ENCODE results near the gene GTPBP6.

DNA sequence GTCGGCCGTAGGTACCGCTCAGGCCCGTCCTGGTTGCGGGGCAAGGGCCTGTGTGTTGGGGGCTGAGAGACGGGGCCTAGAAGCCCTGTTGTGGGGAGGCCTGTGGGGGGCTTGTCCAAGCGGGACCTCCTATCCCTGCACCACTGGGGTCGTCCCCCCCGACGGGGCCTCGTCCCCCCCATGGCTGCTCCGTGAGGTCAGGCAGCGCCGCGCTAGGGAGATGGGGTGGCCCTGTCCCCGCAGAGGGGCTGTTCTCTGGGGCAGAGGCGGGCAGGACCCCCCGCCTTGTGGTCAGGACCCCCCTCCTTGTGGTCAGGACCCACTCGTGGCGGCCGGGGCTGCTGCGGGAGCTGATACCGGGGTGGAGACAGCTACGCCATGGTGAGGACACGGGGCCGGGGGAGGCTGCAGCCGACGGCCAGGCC is 12.1 kb upstream of the GTPBP6 start:
- TF ChIP-seq, protein P1, sequence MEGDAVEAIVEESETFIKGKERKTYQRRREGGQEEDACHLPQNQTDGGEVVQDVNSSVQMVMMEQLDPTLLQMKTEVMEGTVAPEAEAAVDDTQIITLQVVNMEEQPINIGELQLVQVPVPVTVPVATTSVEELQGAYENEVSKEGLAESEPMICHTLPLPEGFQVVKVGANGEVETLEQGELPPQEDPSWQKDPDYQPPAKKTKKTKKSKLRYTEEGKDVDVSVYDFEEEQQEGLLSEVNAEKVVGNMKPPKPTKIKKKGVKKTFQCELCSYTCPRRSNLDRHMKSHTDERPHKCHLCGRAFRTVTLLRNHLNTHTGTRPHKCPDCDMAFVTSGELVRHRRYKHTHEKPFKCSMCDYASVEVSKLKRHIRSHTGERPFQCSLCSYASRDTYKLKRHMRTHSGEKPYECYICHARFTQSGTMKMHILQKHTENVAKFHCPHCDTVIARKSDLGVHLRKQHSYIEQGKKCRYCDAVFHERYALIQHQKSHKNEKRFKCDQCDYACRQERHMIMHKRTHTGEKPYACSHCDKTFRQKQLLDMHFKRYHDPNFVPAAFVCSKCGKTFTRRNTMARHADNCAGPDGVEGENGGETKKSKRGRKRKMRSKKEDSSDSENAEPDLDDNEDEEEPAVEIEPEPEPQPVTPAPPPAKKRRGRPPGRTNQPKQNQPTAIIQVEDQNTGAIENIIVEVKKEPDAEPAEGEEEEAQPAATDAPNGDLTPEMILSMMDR (IDR thresholded peaks at IDR 0.05): no peak
- TF ChIP-seq POLR2A (IDR thresholded peaks at IDR 0.05): no peak
- TF ChIP-seq POLR2AphosphoS5 (IDR thresholded peaks at IDR 0.05): no peak
- no peak for TF ChIP-seq EP300 (IDR thresholded peaks at IDR 0.05)
